Dendritic cell treated with granulocyte-macrophage colony-stimulating factor and Interleukin-4, amounts not matched to agents 40 ng/mL and 50 ng/mL, for 4 days (primary cell): ENCODE measurements around the gene SNAPIN.
"Not testable (repeated sequence)": the region's sequence is repeated elsewhere in the genome, so short reads cannot be mapped to it uniquely, and the experiment has no call there.

ENCODE experiments used
- H3K27ac Mint-ChIP-seq: one replicate; pipeline ENCODE4 v1.8.0; 2022; ENCODE audit warnings: mild to moderate bottlenecking, mixed read lengths
- H3K27me3 Mint-ChIP-seq: one replicate; pipeline ENCODE4 v1.8.0; 2022; ENCODE audit warnings: mild to moderate bottlenecking, mixed read lengths
- H3K36me3 Mint-ChIP-seq: one replicate; pipeline ENCODE4 v1.8.0; 2022; ENCODE audit warnings: low read depth, mixed read lengths
- H3K4me1 Mint-ChIP-seq: one replicate; pipeline ENCODE4 v1.8.0; 2022; ENCODE audit warnings: low read depth, mixed read lengths
- H3K4me3 Mint-ChIP-seq: one replicate; pipeline ENCODE4 v1.8.0; 2022; ENCODE audit warnings: mild to moderate bottlenecking, moderate library complexity, mixed read lengths
- H3K9me3 Mint-ChIP-seq: one replicate; pipeline ENCODE4 v1.8.0; 2022; ENCODE audit warnings: mixed read lengths
- intact Hi-C: fragments of 100-400 bp; cut with micrococcal nuclease; formaldehyde crosslinking; loops from one replicate; pipeline ENCODE4 v1.15.0; 2022

Gene SNAPIN

DNA sequence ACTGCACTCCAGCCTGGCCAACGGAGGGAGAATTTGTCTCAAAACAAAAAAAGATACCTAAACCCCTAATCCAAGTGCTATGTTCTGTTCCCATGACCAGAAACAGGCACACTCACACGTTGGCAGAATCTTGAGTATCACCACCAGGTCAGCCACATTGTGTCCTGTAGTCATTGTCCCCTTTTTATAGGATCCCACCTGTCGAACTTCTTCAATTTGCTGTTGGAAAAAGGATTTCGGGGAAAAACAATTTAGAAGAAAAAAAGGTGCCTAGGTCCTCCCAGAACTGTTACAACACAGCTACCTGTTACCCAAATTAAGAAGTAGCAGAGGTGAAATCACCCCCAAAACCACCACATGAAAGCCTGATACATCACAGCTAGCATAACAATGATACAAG, 8.9 kb downstream of the SNAPIN start:
- no peak overlapping the region for H3K27ac Mint-ChIP-seq
- intact Hi-C loops = no loop called here

DNA sequence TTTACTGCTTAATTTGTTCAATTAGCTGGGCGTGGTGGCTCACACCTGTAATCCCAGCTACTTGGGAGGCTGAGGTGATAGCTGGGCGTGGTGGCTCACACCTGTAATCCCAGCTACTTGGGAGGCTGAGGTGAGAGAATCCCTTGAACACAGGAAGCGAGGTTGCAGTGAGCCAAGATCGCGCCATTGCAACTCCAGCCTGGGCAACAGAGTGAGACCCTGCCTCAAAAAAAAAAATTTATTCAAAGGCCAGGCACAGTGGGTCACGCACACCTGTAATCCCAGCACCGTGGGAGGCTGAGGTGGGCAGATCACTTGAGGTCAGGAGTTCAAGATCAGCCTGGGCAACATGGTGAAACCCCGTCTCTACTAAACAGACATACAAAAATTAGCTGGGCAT, 10.2 kb downstream of the SNAPIN start:
- H3K36me3 Mint-ChIP-seq, H3K27me3 Mint-ChIP-seq, H3K4me3 Mint-ChIP-seq, intact Hi-C loops, H3K4me1 Mint-ChIP-seq, H3K27ac Mint-ChIP-seq, H3K9me3 Mint-ChIP-seq: not testable (repeated sequence)

More for the DNA sequence above, 8.9 kb downstream of the SNAPIN start:
- no peaks in the 10 kb centered on the region for H3K9me3 Mint-ChIP-seq
- no peak overlapping the region for H3K4me3 Mint-ChIP-seq
- no peaks in the 10 kb centered on the region for H3K36me3 Mint-ChIP-seq
- H3K4me1 Mint-ChIP-seq = peaks cover 12% of the 10 kb centered on the region
- H3K27me3 Mint-ChIP-seq = no peaks in the 10 kb centered on the region

DNA sequence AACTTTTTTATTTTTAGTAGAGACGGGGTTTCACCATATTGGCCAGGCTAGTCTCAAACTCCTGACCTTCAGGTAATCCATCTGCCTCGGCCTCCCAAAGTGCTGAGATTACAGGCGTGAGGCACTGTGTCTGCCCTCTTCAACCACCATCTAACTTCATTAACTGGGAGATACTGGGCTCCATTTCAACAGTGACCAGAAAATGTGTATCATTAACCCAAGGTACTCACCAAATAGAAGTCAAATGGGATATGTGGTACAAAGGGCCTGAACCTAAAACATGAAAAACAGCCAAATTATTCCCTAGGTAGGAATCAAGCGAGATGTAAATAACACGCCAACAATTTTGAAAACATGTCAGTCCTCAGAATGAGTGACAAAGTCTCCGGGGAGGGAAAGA, 11.1 kb downstream of the SNAPIN start:
- Mint-ChIP-seq H3K36me3 (no peaks in the 10 kb centered on the region), H3K4me3 (no peak overlapping the region), H3K9me3 (no peaks in the 10 kb centered on the region), H3K27me3 (no peaks in the 10 kb centered on the region), H3K4me1 (peaks cover 5% of the 10 kb centered on the region), H3K27ac (no peak overlapping the region)
- intact Hi-C loops = loop anchor here (2.0 to 5.0 kb wide), 2 partner anchors 102 to 321 kb away; partner anchors contain the start of genes RPS27 and S100A2

DNA sequence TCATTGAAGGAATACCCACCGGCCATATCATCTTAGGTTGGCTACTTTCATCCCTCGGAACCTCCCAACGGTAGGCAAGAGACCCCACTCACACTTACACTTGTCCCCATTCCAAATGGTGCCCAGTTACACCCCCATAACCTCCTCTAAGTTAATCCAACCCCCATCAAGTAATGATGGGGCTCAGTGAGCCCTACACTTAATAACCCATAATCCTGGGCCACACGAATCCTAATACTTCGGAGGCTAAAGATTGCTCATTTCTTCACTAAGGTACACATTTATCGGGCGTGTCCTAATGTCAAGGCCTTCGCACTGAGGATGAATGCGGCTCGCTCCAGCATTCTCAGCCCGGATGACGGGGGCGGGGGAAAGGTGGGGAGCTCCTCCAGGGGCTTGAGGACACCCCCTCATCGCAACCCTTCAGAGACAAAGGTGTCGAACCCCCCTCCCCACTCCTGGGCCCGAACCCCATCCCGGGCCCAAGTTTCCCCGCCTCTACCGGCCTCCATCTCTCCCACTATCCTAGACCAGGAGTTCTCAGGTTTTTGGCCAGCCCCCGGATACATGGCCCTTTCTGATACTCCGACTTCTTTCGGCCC, 11.9 kb downstream of the SNAPIN start:
- H3K9me3 Mint-ChIP-seq = no peaks in the 10 kb centered on the region
- intact Hi-C loops = loop anchor here (2.0 to 5.0 kb wide), 2 partner anchors 103 to 320 kb away; partner anchors contain the start of genes RPS27 and S100A2
- no peak overlapping the region for H3K4me3 Mint-ChIP-seq
- peaks cover 5% of the 10 kb centered on the region for H3K4me1 Mint-ChIP-seq
- no peak overlapping the region for H3K27ac Mint-ChIP-seq
- no peaks in the 10 kb centered on the region for H3K27me3 Mint-ChIP-seq
- no peaks in the 10 kb centered on the region for H3K36me3 Mint-ChIP-seq

DNA sequence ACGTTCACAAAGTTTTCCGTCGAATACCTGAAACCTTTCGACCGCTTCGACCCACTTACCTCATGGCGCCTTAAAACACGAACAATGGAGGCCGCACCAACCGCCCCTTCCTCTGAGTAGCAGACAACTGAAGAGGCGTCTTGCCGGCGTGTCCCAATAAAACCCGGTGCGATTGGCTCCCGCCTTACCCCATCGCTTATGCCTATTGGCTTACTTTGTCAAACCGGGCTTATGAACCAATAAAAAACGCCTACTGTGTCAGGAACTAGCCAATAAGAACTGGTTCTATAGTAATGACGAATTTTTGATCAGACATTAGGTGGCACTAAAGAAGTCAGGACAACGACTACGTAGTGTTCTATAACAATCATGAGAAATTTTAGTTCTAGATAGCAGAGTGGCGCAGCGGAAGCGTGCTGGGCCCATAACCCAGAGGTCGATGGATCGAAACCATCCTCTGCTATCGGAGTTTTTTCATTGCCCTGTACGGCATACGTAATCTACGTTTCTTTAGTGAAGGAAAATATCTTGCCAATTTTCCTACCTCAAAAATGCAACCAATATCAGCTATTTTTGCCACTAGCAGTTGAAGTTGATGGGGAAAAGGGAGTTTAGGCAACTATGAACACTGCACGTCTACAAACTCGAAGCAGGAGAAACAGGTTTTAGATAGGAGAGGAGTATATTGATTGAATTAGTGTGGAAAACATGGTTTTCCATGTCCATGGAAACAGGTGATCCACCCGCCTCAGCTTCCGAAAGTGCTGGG, 12.5 kb downstream of the SNAPIN start, which contains the start of gene ILF2:
Gene ILF2, minus strand, starts transcription at position 135 of the 769 bp plus-strand sequence. Its CDS starts 71 bp downstream, at position 64.
- intact Hi-C loops = loop anchor here (2.0 to 5.0 kb wide), 2 partner anchors 104 to 320 kb away; partner anchors contain the start of genes RPS27 and S100A2
- H3K36me3 Mint-ChIP-seq = no peaks in the 10 kb centered on the region
- no peak within 1 kb of the TSS for H3K27ac Mint-ChIP-seq
- H3K4me3 Mint-ChIP-seq = no peak within 1 kb of the TSS
- no peaks in the 10 kb centered on the region for H3K9me3 Mint-ChIP-seq
- H3K4me1 Mint-ChIP-seq = peaks cover 5% of the 10 kb centered on the region
- H3K27me3 Mint-ChIP-seq = no peaks in the 10 kb centered on the region

DNA sequence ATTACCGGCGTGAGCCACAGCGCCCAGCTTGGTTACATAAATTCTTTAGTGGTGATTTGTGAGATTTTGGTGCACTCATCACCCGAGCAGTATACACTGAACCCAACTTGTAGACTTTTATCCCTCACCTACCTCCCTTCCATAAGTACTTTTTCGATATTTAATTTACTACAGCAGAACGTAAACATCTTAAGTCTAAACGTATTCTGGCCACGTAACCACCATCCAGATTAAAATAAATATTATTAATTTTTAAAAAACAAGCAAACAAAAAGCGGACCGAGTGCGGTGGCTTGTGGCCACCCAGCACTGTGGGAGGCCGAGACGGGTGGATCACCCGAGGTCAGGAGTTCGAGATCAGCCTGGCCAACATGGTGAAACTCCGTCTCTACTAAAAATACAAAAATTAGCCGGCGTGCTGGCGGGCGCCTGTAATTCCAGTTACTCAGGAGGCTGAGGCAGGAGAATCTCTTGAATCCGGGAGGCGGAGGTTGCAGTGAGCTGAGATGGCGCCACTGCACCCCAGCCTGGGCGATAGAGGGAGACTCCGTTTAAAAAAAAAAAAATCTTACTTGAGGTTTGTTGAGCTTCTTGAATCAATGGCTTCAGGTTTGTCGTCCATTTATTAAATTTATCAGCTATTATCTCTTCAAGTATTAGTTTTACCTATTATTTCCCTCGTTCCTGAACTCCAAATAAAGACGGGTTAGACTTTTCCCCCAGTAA, 13.3 kb downstream of the SNAPIN start:
- not testable (repeated sequence) for H3K4me3 Mint-ChIP-seq, H3K27ac Mint-ChIP-seq, H3K4me1 Mint-ChIP-seq, H3K9me3 Mint-ChIP-seq, H3K27me3 Mint-ChIP-seq, H3K36me3 Mint-ChIP-seq
- intact Hi-C loops = loop anchor here (2.0 to 5.0 kb wide), 2 partner anchors 104 to 319 kb away; partner anchors contain the start of genes RPS27 and S100A2

DNA sequence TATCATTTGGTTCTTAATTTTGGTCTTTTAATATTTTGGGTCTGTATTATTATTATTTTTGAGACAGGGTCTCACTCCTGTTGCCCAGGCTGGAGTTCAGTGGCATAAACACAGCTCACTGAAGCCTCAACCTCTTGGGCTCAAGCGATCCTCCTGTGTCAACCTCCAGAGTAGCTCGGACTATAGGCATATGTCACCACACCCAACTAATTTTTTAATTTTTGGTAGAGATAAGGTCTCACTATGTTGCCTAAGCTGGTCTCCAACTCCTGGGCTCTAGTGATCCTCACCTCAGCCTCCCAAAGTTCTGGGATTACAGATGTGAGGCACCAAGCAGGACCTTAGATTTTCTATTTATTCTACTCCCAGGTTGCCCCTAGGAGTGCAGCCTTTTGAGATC, 15.0 kb downstream of the SNAPIN start:
- Mint-ChIP-seq H3K9me3 (no peaks in the 10 kb centered on the region), H3K36me3 (no peaks in the 10 kb centered on the region), H3K27ac (no peak overlapping the region), H3K4me3 (no peak overlapping the region), H3K4me1 (peaks cover 17% of the 10 kb centered on the region), H3K27me3 (peaks cover 12% of the 10 kb centered on the region)
- intact Hi-C loops = loop anchor here (5.0 kb wide), 1 partner anchor 106 kb away; the partner anchor contains the start of gene S100A2

DNA sequence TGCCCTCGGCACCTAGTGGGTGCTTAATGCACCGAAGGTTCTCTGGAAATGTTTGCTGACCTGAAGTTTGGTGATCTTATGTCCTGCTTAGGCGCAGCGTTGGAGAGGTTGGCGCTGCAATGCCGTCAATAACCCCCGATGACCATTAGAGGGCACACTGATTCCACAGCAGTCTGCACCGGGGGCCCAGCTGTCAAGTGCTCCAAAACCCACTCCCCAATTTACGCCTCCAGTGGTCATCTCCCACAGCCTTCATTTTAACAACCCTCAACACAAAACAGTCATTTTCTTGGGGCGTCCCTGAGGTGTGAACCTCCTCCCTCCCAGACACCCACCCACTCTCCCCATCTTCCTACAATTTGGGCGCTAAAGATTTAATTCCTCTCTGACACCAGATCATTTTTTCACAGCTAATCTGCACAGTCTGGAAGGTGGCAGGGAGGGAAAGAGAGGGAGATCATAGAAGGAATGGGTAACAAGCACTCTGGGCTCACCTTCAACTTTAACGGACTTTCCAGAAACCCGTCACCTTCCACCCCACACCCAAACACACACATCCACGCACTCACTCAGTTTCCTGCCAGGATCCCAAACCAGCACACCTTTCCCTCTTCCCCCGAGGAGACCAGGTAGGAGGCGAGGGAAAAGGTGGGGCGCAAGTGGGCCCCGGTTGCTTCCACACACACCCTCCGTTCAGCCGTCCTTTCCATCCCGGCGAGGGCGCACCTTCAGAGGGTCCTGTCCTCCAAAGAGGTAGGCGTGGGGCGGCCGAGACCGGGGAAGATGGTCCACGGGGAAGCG, 19.4 kb downstream of the SNAPIN start:
- H3K9me3 Mint-ChIP-seq = no peaks in the 10 kb centered on the region
- peaks cover 8% of the 10 kb centered on the region for H3K36me3 Mint-ChIP-seq
- H3K4me1 Mint-ChIP-seq = peaks cover 32% of the 10 kb centered on the region
- peaks cover 49% of the 10 kb centered on the region for H3K27me3 Mint-ChIP-seq
- intact Hi-C loops = loop anchor here (1.0 kb wide), 1 partner anchor 71 kb away; no protein-coding TSS in a partner anchor
- peak overlapping the region; percentile 89 for H3K4me3 Mint-ChIP-seq
- H3K27ac Mint-ChIP-seq = peak overlapping the region; percentile 77

DNA sequence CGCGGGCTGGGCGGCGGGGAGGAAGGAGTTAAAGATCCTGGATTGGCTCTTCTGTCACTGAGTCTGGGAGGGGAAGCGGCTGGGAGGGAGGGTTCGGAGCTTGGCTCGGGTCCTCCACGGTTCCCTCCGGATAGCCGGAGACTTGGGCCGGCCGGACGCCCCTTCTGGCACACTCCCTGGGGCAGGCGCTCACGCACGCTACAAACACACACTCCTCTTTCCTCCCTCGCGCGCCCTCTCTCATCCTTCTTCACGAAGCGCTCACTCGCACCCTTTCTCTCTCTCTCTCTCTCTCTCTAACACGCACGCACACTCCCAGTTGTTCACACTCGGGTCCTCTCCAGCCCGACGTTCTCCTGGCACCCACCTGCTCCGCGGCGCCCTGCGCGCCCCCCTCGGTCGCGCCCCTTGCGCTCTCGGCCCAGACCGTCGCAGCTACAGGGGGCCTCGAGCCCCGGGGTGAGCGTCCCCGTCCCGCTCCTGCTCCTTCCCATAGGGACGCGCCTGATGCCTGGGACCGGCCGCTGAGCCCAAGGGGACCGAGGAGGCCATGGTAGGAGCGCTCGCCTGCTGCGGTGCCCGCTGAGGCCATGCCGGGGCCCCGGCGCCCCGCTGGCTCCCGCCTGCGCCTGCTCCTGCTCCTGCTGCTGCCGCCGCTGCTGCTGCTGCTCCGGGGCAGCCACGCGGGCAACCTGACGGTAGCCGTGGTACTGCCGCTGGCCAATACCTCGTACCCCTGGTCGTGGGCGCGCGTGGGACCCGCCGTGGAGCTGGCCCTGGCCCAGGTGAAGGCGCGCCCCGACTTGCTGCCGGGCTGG, 20.2 kb downstream of the SNAPIN start, which contains the start of gene NPR1:
Gene NPR1, plus strand, starts transcription at position 170 of the 818 bp plus-strand sequence. Its CDS starts 421 bp downstream, at position 591.
- Mint-ChIP-seq H3K4me3 (peak within 1 kb of the TSS; percentile 89), H3K27ac (peak within 1 kb of the TSS; percentile 77), H3K4me1 (peaks cover 36% of the 10 kb centered on the region), H3K36me3 (peaks cover 13% of the 10 kb centered on the region), H3K27me3 (peaks cover 51% of the 10 kb centered on the region), H3K9me3 (no peaks in the 10 kb centered on the region)
- intact Hi-C loops = no loop called here

DNA sequence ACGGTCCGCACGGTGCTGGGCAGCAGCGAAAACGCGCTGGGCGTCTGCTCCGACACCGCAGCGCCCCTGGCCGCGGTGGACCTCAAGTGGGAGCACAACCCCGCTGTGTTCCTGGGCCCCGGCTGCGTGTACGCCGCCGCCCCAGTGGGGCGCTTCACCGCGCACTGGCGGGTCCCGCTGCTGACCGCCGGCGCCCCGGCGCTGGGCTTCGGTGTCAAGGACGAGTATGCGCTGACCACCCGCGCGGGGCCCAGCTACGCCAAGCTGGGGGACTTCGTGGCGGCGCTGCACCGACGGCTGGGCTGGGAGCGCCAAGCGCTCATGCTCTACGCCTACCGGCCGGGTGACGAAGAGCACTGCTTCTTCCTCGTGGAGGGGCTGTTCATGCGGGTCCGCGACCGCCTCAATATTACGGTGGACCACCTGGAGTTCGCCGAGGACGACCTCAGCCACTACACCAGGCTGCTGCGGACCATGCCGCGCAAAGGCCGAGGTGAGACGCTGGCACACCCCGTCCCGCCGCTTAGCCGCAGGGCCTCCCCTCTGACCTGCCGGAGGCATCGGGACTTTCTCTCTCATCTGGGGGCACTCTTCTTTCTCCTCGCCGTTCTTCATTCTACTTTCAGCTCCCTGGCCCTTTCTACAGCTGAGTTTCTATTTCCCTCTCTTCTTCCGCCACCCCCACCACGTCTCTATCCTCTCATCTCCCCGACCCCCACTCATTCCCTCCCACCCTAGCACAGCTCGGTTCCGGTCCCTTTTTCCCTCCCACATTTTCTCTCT, 21.0 kb downstream of the SNAPIN start:
- Mint-ChIP-seq H3K27me3 (peaks cover 52% of the 10 kb centered on the region), H3K4me3 (peak overlapping the region; percentile 89), H3K27ac (peak overlapping the region; percentile 68), H3K36me3 (peaks cover 14% of the 10 kb centered on the region), H3K4me1 (peaks cover 42% of the 10 kb centered on the region), H3K9me3 (no peaks in the 10 kb centered on the region)
- intact Hi-C loops = no loop called here

DNA sequence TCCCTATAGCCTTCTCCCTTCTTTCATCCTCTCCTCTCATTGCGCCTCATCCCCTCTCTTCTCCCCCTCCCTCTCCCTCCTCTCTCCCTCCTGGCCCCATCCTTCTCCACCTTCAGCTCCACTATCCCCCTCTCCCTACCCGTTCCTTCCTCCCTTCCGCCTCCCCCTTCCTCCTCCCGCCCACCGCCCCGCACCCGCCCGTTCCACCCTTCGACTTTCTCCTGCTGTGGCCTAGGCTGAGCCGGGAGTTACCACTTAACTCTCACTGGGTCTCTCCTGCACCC, 21.6 kb downstream of the SNAPIN start:
- Mint-ChIP-seq H3K4me1 (peaks cover 42% of the 10 kb centered on the region), H3K9me3 (no peaks in the 10 kb centered on the region), H3K36me3 (peaks cover 18% of the 10 kb centered on the region), H3K27me3 (peaks cover 56% of the 10 kb centered on the region), H3K4me3 (peak overlapping the region; percentile 89), H3K27ac (peak overlapping the region; percentile 68)
- intact Hi-C loops = no loop called here

DNA sequence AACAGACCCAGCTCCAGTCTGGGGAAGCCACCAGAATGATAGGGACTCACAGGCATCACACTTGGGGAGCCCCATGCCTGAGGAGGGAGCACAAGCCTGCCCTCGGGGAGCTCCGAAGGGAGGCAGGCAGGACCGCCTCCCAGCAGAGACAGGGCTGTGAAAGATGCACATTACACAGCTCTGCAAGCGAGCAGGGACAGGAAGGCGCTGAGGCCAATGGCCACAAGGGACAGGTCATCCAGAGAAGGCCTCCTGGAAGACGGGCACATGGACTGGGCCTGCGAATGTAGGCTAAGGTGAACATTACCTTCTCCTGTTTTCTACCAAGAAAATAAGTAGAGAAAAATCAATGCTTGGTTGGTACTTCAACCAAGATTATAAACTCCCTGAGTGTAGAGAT, 24.2 kb downstream of the SNAPIN start:
- H3K36me3 Mint-ChIP-seq = peaks cover 33% of the 10 kb centered on the region
- no peak overlapping the region for H3K4me3 Mint-ChIP-seq
- H3K27me3 Mint-ChIP-seq = peaks cover 60% of the 10 kb centered on the region
- no peaks in the 10 kb centered on the region for H3K9me3 Mint-ChIP-seq
- intact Hi-C loops = no loop called here
- no peak overlapping the region for H3K27ac Mint-ChIP-seq
- peaks cover 43% of the 10 kb centered on the region for H3K4me1 Mint-ChIP-seq
